MM.1S (cell line): ENCODE data around the gene LINS1.

ENCODE experiments used
- DNase-seq: peaks from one replicate; pipeline ENCODE4 v3.0.0-alpha.2; 2015
- H2AFZ ChIP-seq: fragments of 300-600 bp; sonication (generic); 2 replicates; pipeline ENCODE4 v1.6.0; 2016; ENCODE audit warnings: antibody characterized with exemption, low read length
- H3F3A ChIP-seq: fragments of 300-600 bp; sonication (generic); 2 replicates; pipeline ENCODE4 v1.6.1; 2016; ENCODE audit warnings: mild to moderate bottlenecking, antibody characterized with exemption, low read length, moderate library complexity, mixed read lengths; ENCODE audit not compliant: insufficient read depth
- H3K27ac ChIP-seq: fragments of 300-600 bp; sonication (generic); 2 replicates; pipeline ENCODE4 v1.5.1; 2016; ENCODE audit warnings: mild to moderate bottlenecking, low read length
- H3K27me3 ChIP-seq: fragments of 300-600 bp; sonication (generic); replicated peaks from 2 replicates; pipeline ENCODE4 v1.6.0; 2016; ENCODE audit warnings: low read length; ENCODE audit not compliant: insufficient read depth
- H3K36me3 ChIP-seq: fragments of 300-600 bp; sonication (generic); replicated peaks from 2 replicates; pipeline ENCODE4 v1.6.1; 2016; ENCODE audit warnings: mild to moderate bottlenecking, low read length, mixed read lengths; ENCODE audit not compliant: insufficient read depth
- H3K4me1 ChIP-seq: fragments of 300-600 bp; sonication (generic); 2 replicates; pipeline ENCODE4 v1.6.1; 2016; ENCODE audit warnings: low read length, mixed read lengths
- H3K4me2 ChIP-seq: fragments of 300-600 bp; sonication (generic); 2 replicates; pipeline ENCODE4 v1.6.0; 2016; ENCODE audit warnings: low read depth, low read length
- H3K4me3 ChIP-seq: fragments of 300-600 bp; sonication (generic); 2 replicates; pipeline ENCODE4 v1.5.1; 2016; ENCODE audit warnings: low read length, mixed read lengths
- H3K79me2 ChIP-seq: fragments of 300-600 bp; sonication (generic); 2 replicates; pipeline ENCODE4 v1.6.1; 2016; ENCODE audit warnings: mixed run types, low read length, mixed read lengths
- H3K9ac ChIP-seq: fragments of 300-600 bp; sonication (generic); 2 replicates; pipeline ENCODE4 v1.6.1; 2016; ENCODE audit warnings: low read length, mixed read lengths
- H3K9me2 ChIP-seq: fragments of 300-600 bp; sonication (generic); replicated peaks from 2 replicates; pipeline ENCODE4 v1.6.1; 2016; ENCODE audit warnings: mild to moderate bottlenecking, low read length, mixed read lengths; ENCODE audit not compliant: insufficient read depth
- H3K9me3 ChIP-seq: fragments of 300-600 bp; sonication (generic); replicated peaks from 2 replicates; pipeline ENCODE4 v1.6.1; 2016; ENCODE audit warnings: mild to moderate bottlenecking, low read length, mixed read lengths; ENCODE audit not compliant: insufficient read depth
- H4K20me1 ChIP-seq: fragments of 300-600 bp; sonication (generic); 2 replicates; pipeline ENCODE4 v1.6.1; 2016; ENCODE audit warnings: mild to moderate bottlenecking, low read length, moderate library complexity, mixed read lengths; ENCODE audit not compliant: insufficient read depth
- CTCF ChIP-seq: fragments of 300-600 bp; sonication (generic); IDR thresholded peaks from 2 replicates; pipeline ENCODE4 v1.5.1; 2016; ENCODE audit warnings: antibody characterized with exemption, low read length, mixed read lengths
- EZH2 ChIP-seq: fragments of 300-600 bp; sonication (generic); optimal IDR thresholded peaks from 2 replicates; pipeline ENCODE3; 2017; ENCODE audit warnings: low read depth, mild to moderate bottlenecking, antibody characterized with exemption, low read length, mixed read lengths
- EZH2phosphoT487 ChIP-seq: fragments of 300-600 bp; sonication (generic); IDR thresholded peaks from 2 replicates; pipeline ENCODE4 v1.6.1; 2018; ENCODE audit warnings: antibody characterized with exemption, low read length

The LINS1 gene

GRCh38 chr15:100570275-100570674 lies 31.7 kb downstream of the LINS1 start:
- H3K9ac ChIP-seq: no peak overlapping the region
- H3K36me3 ChIP-seq: no peaks in the 10 kb centered on the region
- H3K27ac ChIP-seq: peak overlapping the region; percentile 39; the same call in 1 of the 2 replicates
- no peaks in the 10 kb centered on the region for H3K9me2 ChIP-seq
- no peaks in the 10 kb centered on the region for H3K9me3 ChIP-seq
- no peak overlapping the region for H3K4me3 ChIP-seq
- peaks cover 5% of the 10 kb centered on the region; the same call in 1 of the 2 replicates for H3K79me2 ChIP-seq
- H3K4me2 ChIP-seq: peak overlapping the region; percentile 50
- H3K27me3 ChIP-seq: no peaks in the 10 kb centered on the region
- no peaks in the 10 kb centered on the region for H4K20me1 ChIP-seq
- peaks cover 25% of the 10 kb centered on the region for H3K4me1 ChIP-seq
- TF ChIP-seq EZH2phosphoT487 (no peak), CTCF (no peak), EZH2 (no peak)
- no peak for DNase-seq
- no peak overlapping the region for H2AFZ ChIP-seq
- peaks cover 15% of the 10 kb centered on the region for H3F3A ChIP-seq

- Histone ChIP-seq H3K27me3 (no peaks in the 10 kb centered on the region), H3K36me3 (no peaks in the 10 kb centered on the region), H3K27ac (no peak overlapping the region), H4K20me1 (no peaks in the 10 kb centered on the region), H3F3A (peaks cover 15% of the 10 kb centered on the region), H3K9me3 (no peaks in the 10 kb centered on the region), H3K79me2 (peaks cover 5% of the 10 kb centered on the region; the same call in 1 of the 2 replicates), H3K4me2 (no peak overlapping the region), H2AFZ (no peak overlapping the region), H3K9me2 (no peaks in the 10 kb centered on the region), H3K4me1 (peaks cover 25% of the 10 kb centered on the region), H3K9ac (no peak overlapping the region), H3K4me3 (no peak overlapping the region)
- no peak for DNase-seq
- TF ChIP-seq CTCF (no peak), EZH2phosphoT487 (no peak), EZH2 (no peak)
Observed at GRCh38 chr15:100569391-100569790, 32.6 kb downstream of the LINS1 start.

- no peaks in the 10 kb centered on the region for H3K9me3 ChIP-seq
- no peak overlapping the region for H2AFZ ChIP-seq
- no peak overlapping the region for H3K4me2 ChIP-seq
- no peaks in the 10 kb centered on the region for H3K9me2 ChIP-seq
- no peaks in the 10 kb centered on the region for H3K36me3 ChIP-seq
- no peaks in the 10 kb centered on the region for H3K27me3 ChIP-seq
- peaks cover 23% of the 10 kb centered on the region for H3K4me1 ChIP-seq
- DNase-seq: no peak
- H3K9ac ChIP-seq: no peak overlapping the region
- peaks cover 15% of the 10 kb centered on the region for H3F3A ChIP-seq
- H3K4me3 ChIP-seq: no peak overlapping the region
- no peak for TF ChIP-seq CTCF
- no peak for TF ChIP-seq EZH2
- TF ChIP-seq EZH2phosphoT487: no peak
- peaks cover 5% of the 10 kb centered on the region; the same call in 1 of the 2 replicates for H3K79me2 ChIP-seq
- no peak overlapping the region for H3K27ac ChIP-seq
- no peaks in the 10 kb centered on the region for H4K20me1 ChIP-seq
Observed at GRCh38 chr15:100566850-100567628, 34.9 kb downstream of the LINS1 start.
